HG03457 (cell line): ENCODE measurements around the gene MICU1.
"Not testable (repeated sequence)": the region's sequence is repeated elsewhere in the genome, so short reads cannot be mapped to it uniquely, and the experiment has no call there.

Experiments used
- ATAC-seq: cut with Tn5 transposase; IDR thresholded peaks from one replicate; pipeline ENCODE4 v1.9.1; 2021; ENCODE audit warnings: moderate number of reproducible peaks; ENCODE audit not compliant: unreplicated experiment

The MICU1 gene

GRCh38 chr10:72459301-72459700 is 166.6 kb downstream of the MICU1 start:
- no peak for ATAC-seq

GRCh38 chr10:72455889-72456595 is 169.8 kb downstream of the MICU1 start:
- ATAC-seq: no peak

GRCh38 chr10:72449941-72450441 is 175.9 kb downstream of the MICU1 start:
- ATAC-seq: no peak

- ATAC-seq: no peak
Observed at GRCh38 chr10:72445851-72446250, 180.0 kb downstream of the MICU1 start.

GRCh38 chr10:72442969-72443368 is 182.9 kb downstream of the MICU1 start:
- ATAC-seq: not testable (repeated sequence)

- no peak for ATAC-seq
Observed at GRCh38 chr10:72435570-72435969, 190.3 kb downstream of the MICU1 start.

- ATAC-seq: not testable (repeated sequence)
Observed at GRCh38 chr10:72430936-72431335, 194.9 kb downstream of the MICU1 start.

- no peak for ATAC-seq
Observed at GRCh38 chr10:72429931-72430330, 195.9 kb downstream of the MICU1 start.

- no peak for ATAC-seq
Observed at GRCh38 chr10:72426986-72427385, 198.9 kb downstream of the MICU1 start.

GRCh38 chr10:72425133-72425532 is 200.7 kb downstream of the MICU1 start:
- no peak for ATAC-seq

GRCh38 chr10:72424561-72424960 is 201.3 kb downstream of the MICU1 start:
- ATAC-seq: no peak

- ATAC-seq: no peak
Observed at GRCh38 chr10:72423426-72423825, 202.5 kb downstream of the MICU1 start.

- no peak for ATAC-seq
Observed at GRCh38 chr10:72421885-72422540, 203.9 kb downstream of the MICU1 start.

- ATAC-seq: no peak
Observed at GRCh38 chr10:72419241-72419640, 206.6 kb downstream of the MICU1 start.

GRCh38 chr10:72418679-72419078 is 207.2 kb downstream of the MICU1 start:
- no peak for ATAC-seq

- no peak for ATAC-seq
Observed at GRCh38 chr10:72417971-72418370, 207.9 kb downstream of the MICU1 start.

GRCh38 chr10:72416661-72417060 is 209.2 kb downstream of the MICU1 start:
- ATAC-seq: no peak

GRCh38 chr10:72414642-72415041 is 211.2 kb downstream of the MICU1 start:
- no peak for ATAC-seq

- no peak for ATAC-seq
Observed at GRCh38 chr10:72409167-72409566, 216.7 kb downstream of the MICU1 start.

- ATAC-seq: no peak
Observed at GRCh38 chr10:72407927-72408600, 217.8 kb downstream of the MICU1 start.

GRCh38 chr10:72407471-72407870 is 218.4 kb downstream of the MICU1 start:
- ATAC-seq: no peak

GRCh38 chr10:72395581-72395980 is 230.3 kb downstream of the MICU1 start:
- ATAC-seq: not testable (repeated sequence)
